SK-N-SH (cell line): ENCODE measurements around the gene CFAP100. TPM values are rescaled to one million over a fixed set of nuclear protein-coding genes. Genes with fewer than 3 reads are reported as not detected.

Experiments used
- CTCF ChIA-PET: fragments of 300-600, 350-600 bp; formaldehyde crosslinking; extraction: SDS; loops from one replicate; lab custom pipeline; 2021; lab: Yijun Ruan, JAX
- POLR2A ChIA-PET: fragments of 350-600 bp; sonication (Branson Sonifier 250); formaldehyde crosslinking; extraction: SDS; loops from one replicate; lab custom pipeline; 2020; ENCODE audit warnings: antibody characterized with exemption, inconsistent platforms; lab: Yijun Ruan, JAX
- DNase-seq: peaks from one replicate; pipeline ENCODE4 v3.0.0; 2012
- H2AFZ ChIP-seq: fragments of 200-600 bp; sonication (generic); 2 replicates; pipeline ENCODE4 v1.8.1; 2016; ENCODE audit warnings: antibody characterized with exemption, mild to moderate bottlenecking, low read depth
- H3F3A ChIP-seq: fragments of 200-600 bp; sonication (generic); replicated peaks from 2 replicates; pipeline ENCODE3; 2016; ENCODE audit warnings: antibody characterized with exemption, mild to moderate bottlenecking; ENCODE audit not compliant: insufficient read depth
- H3K27ac ChIP-seq, 2 experiments: fragments of 200-500 bp in 1 of 2; fragments of 200-600 bp in 1 of 2; sonication (Bioruptor generic) in 1 of 2; sonication (generic), shearing (Covaris generic) in 1 of 2; 2 replicates each; pipeline versions ENCODE4 v1.5.1 to v1.6.1; 2014 to 2016; ENCODE audit warnings: low read depth in 2 of 2, inconsistent platforms in 1 of 2, low read length in 1 of 2, mild to moderate bottlenecking in 1 of 2, mixed read lengths in 1 of 2
- H3K27me3 ChIP-seq: fragments of 200-600 bp; sonication (generic), shearing (Covaris generic); 2 replicates; pipeline ENCODE4 v1.6.1; 2016; ENCODE audit warnings: mixed run types; ENCODE audit not compliant: insufficient read depth
- H3K36me3 ChIP-seq, 2 experiments: fragments of 200-500 bp in 1 of 2; fragments of 200-600 bp in 1 of 2; sonication (Bioruptor generic) in 1 of 2; sonication (generic) in 1 of 2; replicated peaks in 1 of 2; 2 replicates each; pipeline versions ENCODE3 to v1.5.1; 2014 to 2016; ENCODE audit warnings: low read length in 1 of 2, mild to moderate bottlenecking in 1 of 2; ENCODE audit not compliant: insufficient read depth in 2 of 2, control insufficient read depth in 1 of 2
- H3K4me1 ChIP-seq, 2 experiments: fragments of 200-500 bp in 1 of 2; fragments of 200-600 bp in 1 of 2; sonication (Bioruptor generic) in 1 of 2; sonication (generic), shearing (Covaris generic) in 1 of 2; 2 replicates each; pipeline versions ENCODE4 v1.5.1 to v1.6.1; 2014 to 2016; ENCODE audit warnings: low read depth in 1 of 2, low read length in 1 of 2, mixed run types in 1 of 2; ENCODE audit not compliant: insufficient read depth in 2 of 2, control insufficient read depth in 1 of 2
- H3K4me2 ChIP-seq: fragments of 200-600 bp; sonication (generic), shearing (Covaris generic); 2 replicates; pipeline ENCODE4 v1.6.1; 2017; ENCODE audit warnings: mixed run types
- H3K4me3 ChIP-seq, 2 experiments: fragments of 200-500 bp in 1 of 2; fragments of 200-600 bp in 1 of 2; sonication (Bioruptor generic) in 1 of 2; sonication (generic), shearing (Covaris generic) in 1 of 2; 2 replicates each; pipeline versions ENCODE4 v1.5.1 to v1.8.1; 2014 to 2016; ENCODE audit warnings: low read depth in 2 of 2, inconsistent platforms in 1 of 2, low read length in 1 of 2, mild to moderate bottlenecking in 1 of 2, mixed read lengths in 1 of 2, moderate library complexity in 1 of 2
- H3K79me2 ChIP-seq: fragments of 200-600 bp; sonication (generic); 2 replicates; pipeline ENCODE4 v1.8.1; 2017; ENCODE audit warnings: mild to moderate bottlenecking; ENCODE audit not compliant: insufficient read depth
- H3K9ac ChIP-seq: fragments of 200-600 bp; sonication (generic); 2 replicates; pipeline ENCODE4 v1.6.1; 2017; ENCODE audit warnings: mixed run types
- H3K9me2 ChIP-seq: fragments of 200-600 bp; sonication (generic); 2 replicates; pipeline ENCODE4 v1.6.1; 2017; ENCODE audit warnings: mixed run types
- H3K9me3 ChIP-seq: fragments of 200-600 bp; sonication (generic); 2 replicates; pipeline ENCODE4 v1.6.1; 2017; ENCODE audit warnings: mixed run types, mild to moderate bottlenecking, moderate library complexity
- H4K20me1 ChIP-seq: fragments of 200-600 bp; sonication (generic); 2 replicates; pipeline ENCODE4 v1.6.1; 2017; ENCODE audit warnings: mild to moderate bottlenecking, mixed run types; ENCODE audit not compliant: insufficient read depth
- ELF1 ChIP-seq: IDR thresholded peaks from 2 replicates; pipeline ENCODE4 v1.4.0; 2012
- FOSL2 ChIP-seq: IDR thresholded peaks from 2 replicates; pipeline ENCODE4 v1.4.0; 2012; ENCODE audit warnings: low read depth, mild to moderate bottlenecking, moderate library complexity, borderline replicate concordance
- FOXM1 ChIP-seq: IDR thresholded peaks from 2 replicates; pipeline ENCODE4 v1.4.0; 2012; ENCODE audit warnings: low read depth, mild to moderate bottlenecking
- GABPA ChIP-seq: IDR thresholded peaks from 2 replicates; pipeline ENCODE4 v1.4.0; 2012; ENCODE audit warnings: low read depth, mild to moderate bottlenecking
- GATA2 ChIP-seq: sonication (generic); formaldehyde crosslinking; IDR thresholded peaks from 2 replicates; pipeline ENCODE4 v1.5.0; 2020; ENCODE audit warnings: mild to moderate bottlenecking, missing genetic modification reagents
- MEF2A ChIP-seq: IDR thresholded peaks from 2 replicates; pipeline ENCODE4 v1.4.0; 2012; ENCODE audit warnings: low read depth, borderline replicate concordance
- NFIC ChIP-seq: IDR thresholded peaks from 2 replicates; pipeline ENCODE4 v1.4.0; 2012; ENCODE audit warnings: borderline replicate concordance
- NRF1 ChIP-seq: IDR thresholded peaks from 2 replicates; pipeline ENCODE4 v1.6.1; 2012; ENCODE audit warnings: low read depth, mild to moderate bottlenecking, low read length
- POLR2AphosphoS5 ChIP-seq: IDR thresholded peaks from 2 replicates; pipeline ENCODE4 v1.6.1; 2012; ENCODE audit warnings: low read depth, low read length
- RFX5 ChIP-seq: IDR thresholded peaks from 2 replicates; pipeline ENCODE4 v1.6.1; 2012; ENCODE audit warnings: mild to moderate bottlenecking, improper control_type of control experiment, low read length
- RXRA ChIP-seq: IDR thresholded peaks from 2 replicates; pipeline ENCODE4 v1.4.0; 2012; ENCODE audit warnings: low read depth, mild to moderate bottlenecking, borderline replicate concordance
- SIN3A ChIP-seq: IDR thresholded peaks from 2 replicates; pipeline ENCODE4 v1.6.1; 2012; ENCODE audit warnings: low read depth, mild to moderate bottlenecking, low read length, moderate library complexity, borderline replicate concordance
- SMC3 ChIP-seq: IDR thresholded peaks from 2 replicates; pipeline ENCODE4 v1.6.1; 2012; ENCODE audit warnings: low read depth, low read length, improper control_type of control experiment
- TAF1 ChIP-seq: IDR thresholded peaks from 2 replicates; pipeline ENCODE4 v1.6.1; 2012; ENCODE audit warnings: low read depth, mild to moderate bottlenecking, low read length, moderate library complexity, borderline replicate concordance
- TEAD4 ChIP-seq: IDR thresholded peaks from 2 replicates; pipeline ENCODE4 v1.4.0; 2012; ENCODE audit warnings: mild to moderate bottlenecking, borderline replicate concordance; ENCODE audit not compliant: insufficient read depth
- YY1 ChIP-seq: IDR thresholded peaks from 2 replicates; pipeline ENCODE4 v1.4.0; 2012; ENCODE audit warnings: low read depth, mild to moderate bottlenecking
- WGBS: methylation state at CpG from one replicate; pipeline ENCODE4 v1.1.6; 2017; ENCODE audit warnings: low lambda C conversion rate; 5-methylcytosine and 5-hydroxymethylcytosine counted together
- polyA plus RNA-seq, 3 experiments: library from polyadenylated mRNA; depleted of rRNA; stranded (reverse); fragments of >200 nt; gene quantifications; 2 replicates each; pipeline ENCODE4 v1.2.3, GENCODE V29; 2012
- TF ChIP-seq, protein P1 (sequence below): fragments of 150-350 bp; IDR thresholded peaks from 2 replicates; pipeline ENCODE4 v1.6.1; 2017; ENCODE audit warnings: antibody characterized with exemption, low read length, low read depth, borderline replicate concordance
- TF ChIP-seq, protein P2 (sequence below): fragments of 200-600 bp; sonication (generic); IDR thresholded peaks from 2 replicates; pipeline ENCODE4 v1.6.1; 2017; ENCODE audit warnings: antibody characterized with exemption, mild to moderate bottlenecking, moderate library complexity
- TF ChIP-seq, protein P3 (sequence below): IDR thresholded peaks from 2 replicates; pipeline ENCODE4 v1.4.0; 2012; ENCODE audit warnings: low read depth, borderline replicate concordance
- TF ChIP-seq, protein P4 (sequence below): IDR thresholded peaks from 2 replicates; pipeline ENCODE4 v1.4.0; 2012; ENCODE audit warnings: low read depth

Gene CFAP100
- polyA plus RNA-seq, 1 of the 3 experiments (the other 2 are of a cell fraction) = not detected

DNA sequence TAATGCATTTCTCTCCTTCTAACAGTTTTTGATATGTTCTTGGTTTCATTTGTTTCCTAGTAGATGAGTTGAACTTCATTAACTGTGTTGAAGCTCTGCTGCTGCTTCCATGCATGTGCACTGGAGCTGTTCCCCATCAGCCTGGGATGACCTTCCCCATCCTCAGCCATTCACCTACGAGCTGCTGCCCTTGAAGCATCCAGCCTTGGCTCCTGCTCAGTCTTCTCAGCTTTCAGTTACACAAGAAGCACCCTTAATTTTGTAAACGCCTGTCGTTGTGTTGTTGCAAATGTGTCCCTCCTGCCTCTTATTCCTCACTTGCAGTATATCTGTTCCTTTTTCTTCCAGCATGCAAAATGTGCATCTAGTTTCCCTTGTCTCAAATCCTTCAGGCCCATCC lies 89.4 kb downstream of the CFAP100 start:
- no peak overlapping the region for H3K4me3 ChIP-seq
- ChIA-PET CTCF (interaction anchor here (1.2 to 1.3 kb wide), 2 partner anchors 268 to 350 kb away, joined by 3 read pairs; no protein-coding TSS in a partner anchor), POLR2A (no interaction called here)
- no peaks in the 10 kb centered on the region for H4K20me1 ChIP-seq
- no peak overlapping the region for H3K4me2 ChIP-seq
- H3K79me2 ChIP-seq = no peaks in the 10 kb centered on the region
- no peaks in the 10 kb centered on the region; the same call in 1 of the 2 replicates for H3K27me3 ChIP-seq
- H3K4me1 ChIP-seq = peaks cover 0 to 34% of the 10 kb centered on the region in 2 experiments; a peak in 1 of 4 replicates
- no peaks in the 10 kb centered on the region for H3K36me3 ChIP-seq
- 72% methylated on average over 3 of the region's 3 CpGs for WGBS
- no peaks in the 10 kb centered on the region for H3F3A ChIP-seq
- no peak for DNase-seq
- TF ChIP-seq RFX5 (no peak), SMC3 (no peak), GABPA (no peak), RXRA (no peak)
- TF ChIP-seq, protein P1, sequence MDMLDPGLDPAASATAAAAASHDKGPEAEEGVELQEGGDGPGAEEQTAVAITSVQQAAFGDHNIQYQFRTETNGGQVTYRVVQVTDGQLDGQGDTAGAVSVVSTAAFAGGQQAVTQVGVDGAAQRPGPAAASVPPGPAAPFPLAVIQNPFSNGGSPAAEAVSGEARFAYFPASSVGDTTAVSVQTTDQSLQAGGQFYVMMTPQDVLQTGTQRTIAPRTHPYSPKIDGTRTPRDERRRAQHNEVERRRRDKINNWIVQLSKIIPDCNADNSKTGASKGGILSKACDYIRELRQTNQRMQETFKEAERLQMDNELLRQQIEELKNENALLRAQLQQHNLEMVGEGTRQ = no peak
- TF ChIP-seq, protein P2, sequence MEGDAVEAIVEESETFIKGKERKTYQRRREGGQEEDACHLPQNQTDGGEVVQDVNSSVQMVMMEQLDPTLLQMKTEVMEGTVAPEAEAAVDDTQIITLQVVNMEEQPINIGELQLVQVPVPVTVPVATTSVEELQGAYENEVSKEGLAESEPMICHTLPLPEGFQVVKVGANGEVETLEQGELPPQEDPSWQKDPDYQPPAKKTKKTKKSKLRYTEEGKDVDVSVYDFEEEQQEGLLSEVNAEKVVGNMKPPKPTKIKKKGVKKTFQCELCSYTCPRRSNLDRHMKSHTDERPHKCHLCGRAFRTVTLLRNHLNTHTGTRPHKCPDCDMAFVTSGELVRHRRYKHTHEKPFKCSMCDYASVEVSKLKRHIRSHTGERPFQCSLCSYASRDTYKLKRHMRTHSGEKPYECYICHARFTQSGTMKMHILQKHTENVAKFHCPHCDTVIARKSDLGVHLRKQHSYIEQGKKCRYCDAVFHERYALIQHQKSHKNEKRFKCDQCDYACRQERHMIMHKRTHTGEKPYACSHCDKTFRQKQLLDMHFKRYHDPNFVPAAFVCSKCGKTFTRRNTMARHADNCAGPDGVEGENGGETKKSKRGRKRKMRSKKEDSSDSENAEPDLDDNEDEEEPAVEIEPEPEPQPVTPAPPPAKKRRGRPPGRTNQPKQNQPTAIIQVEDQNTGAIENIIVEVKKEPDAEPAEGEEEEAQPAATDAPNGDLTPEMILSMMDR = no peak
- H2AFZ ChIP-seq = no peak overlapping the region
- H3K27ac ChIP-seq = no peak overlapping the region
- no peaks in the 10 kb centered on the region for H3K9me3 ChIP-seq
- no peak overlapping the region for H3K9ac ChIP-seq
- no peaks in the 10 kb centered on the region for H3K9me2 ChIP-seq

DNA sequence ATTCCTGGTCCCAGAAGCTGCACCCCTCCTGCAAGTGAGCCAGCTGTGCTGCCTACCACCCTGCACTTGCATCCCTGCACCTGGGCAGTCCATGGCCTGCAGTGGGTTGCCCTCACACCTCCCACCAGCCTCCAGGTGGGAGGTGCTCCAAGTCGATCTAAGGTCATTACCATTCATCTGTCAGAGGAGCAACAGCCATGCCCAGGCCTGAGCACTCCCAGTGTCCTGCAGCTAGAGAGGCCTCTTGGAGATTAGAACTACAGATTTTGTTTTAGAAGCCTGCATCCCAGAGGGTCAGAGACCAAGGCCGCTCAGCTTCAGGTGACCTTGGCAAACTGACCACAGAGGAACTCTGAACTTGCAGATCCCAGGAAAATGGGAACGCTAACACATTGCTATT lies 90.0 kb downstream of the CFAP100 start:
- DNase-seq = no peak
- ChIA-PET CTCF (interaction anchor here (1.2 kb wide), 1 partner anchor 267 kb away, joined by 3 read pairs; no protein-coding TSS in a partner anchor), POLR2A (no interaction called here)
- no peaks in the 10 kb centered on the region for H3K9me2 ChIP-seq
- no peaks in the 10 kb centered on the region for H4K20me1 ChIP-seq
- peaks cover 0 to 34% of the 10 kb centered on the region in 2 experiments; a peak in 1 of 4 replicates for H3K4me1 ChIP-seq
- TF ChIP-seq FOXM1 (no peak), FOSL2 (no peak), YY1 (no peak), ELF1 (no peak), SMC3 (no peak), NFIC (no peak), SIN3A (no peak), TAF1 (no peak), GATA2 (no peak), TEAD4 (no peak), POLR2AphosphoS5 (no peak), NRF1 (no peak), RXRA (no peak), MEF2A (no peak)
- TF ChIP-seq, protein P3, sequence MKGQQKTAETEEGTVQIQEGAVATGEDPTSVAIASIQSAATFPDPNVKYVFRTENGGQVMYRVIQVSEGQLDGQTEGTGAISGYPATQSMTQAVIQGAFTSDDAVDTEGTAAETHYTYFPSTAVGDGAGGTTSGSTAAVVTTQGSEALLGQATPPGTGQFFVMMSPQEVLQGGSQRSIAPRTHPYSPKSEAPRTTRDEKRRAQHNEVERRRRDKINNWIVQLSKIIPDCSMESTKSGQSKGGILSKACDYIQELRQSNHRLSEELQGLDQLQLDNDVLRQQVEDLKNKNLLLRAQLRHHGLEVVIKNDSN = no peak
- TF ChIP-seq, protein P4, sequence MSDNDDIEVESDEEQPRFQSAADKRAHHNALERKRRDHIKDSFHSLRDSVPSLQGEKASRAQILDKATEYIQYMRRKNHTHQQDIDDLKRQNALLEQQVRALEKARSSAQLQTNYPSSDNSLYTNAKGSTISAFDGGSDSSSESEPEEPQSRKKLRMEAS = no peak
- TF ChIP-seq, protein P2 = no peak
- H3K4me2 ChIP-seq = no peak overlapping the region
- no peaks in the 10 kb centered on the region for H3K36me3 ChIP-seq
- H3F3A ChIP-seq = no peaks in the 10 kb centered on the region
- no peak overlapping the region for H2AFZ ChIP-seq
- H3K9ac ChIP-seq = no peak overlapping the region
- H3K79me2 ChIP-seq = no peaks in the 10 kb centered on the region
- WGBS = 88% methylated on average over 2 of the region's 3 CpGs
- no peak overlapping the region for H3K27ac ChIP-seq
- H3K27me3 ChIP-seq = no peaks in the 10 kb centered on the region; the same call in 1 of the 2 replicates
- no peak overlapping the region for H3K4me3 ChIP-seq
- H3K9me3 ChIP-seq = no peaks in the 10 kb centered on the region
